Transverse colon (tissue), 4 donors: ENCODE results near the gene ZNF496.

ENCODE experiments used
- POLR2A ChIP-seq: fragments of 450-650 bp; IDR thresholded peaks from one replicate; pipeline ENCODE4 v1.6.1; 2016; ENCODE audit warnings: antibody characterized with exemption, mild to moderate bottlenecking, moderate library complexity
- POLR2AphosphoS5 ChIP-seq, 3 donors: sonication (generic); formaldehyde crosslinking; IDR thresholded peaks; one replicate each; pipeline ENCODE4 v1.6.1; 2016; ENCODE audit warnings: antibody characterized with exemption in 3 of 3
- TF ChIP-seq, protein P1 (sequence below), 5 experiments: fragments of 200-600 bp in 3 of 5; fragments of 450-650 bp in 2 of 5; sonication (generic) in 3 of 5; IDR thresholded peaks; 1 replicate in 2 of 5; 2 replicates in 3 of 5; pipeline ENCODE4 v1.5.1; 2016 to 2017; ENCODE audit warnings: antibody characterized with exemption in 5 of 5, inconsistent platforms in 3 of 5, mild to moderate bottlenecking in 2 of 5, moderate library complexity in 1 of 5

DNA sequence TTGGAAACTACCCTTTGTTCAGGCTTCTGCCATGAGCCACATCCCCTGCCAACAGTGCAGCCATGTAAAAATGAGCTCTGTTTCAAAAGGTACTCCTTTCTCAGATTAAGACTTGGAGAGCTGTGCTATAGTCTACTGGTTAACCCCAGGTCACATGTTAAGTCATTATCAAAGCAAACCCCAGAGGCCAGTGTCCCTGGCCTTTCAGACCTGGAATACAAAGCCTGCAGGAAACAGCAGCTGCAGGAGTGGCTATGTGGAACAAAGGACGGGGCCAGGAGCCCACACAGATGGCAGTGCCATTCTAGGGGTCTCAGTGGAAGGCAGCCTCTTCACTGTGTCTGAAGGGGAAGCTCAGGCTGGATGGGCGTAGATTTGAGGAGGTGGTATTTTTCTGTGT is 6.7 kb downstream of the ZNF496 start:
- TF ChIP-seq, protein P1, sequence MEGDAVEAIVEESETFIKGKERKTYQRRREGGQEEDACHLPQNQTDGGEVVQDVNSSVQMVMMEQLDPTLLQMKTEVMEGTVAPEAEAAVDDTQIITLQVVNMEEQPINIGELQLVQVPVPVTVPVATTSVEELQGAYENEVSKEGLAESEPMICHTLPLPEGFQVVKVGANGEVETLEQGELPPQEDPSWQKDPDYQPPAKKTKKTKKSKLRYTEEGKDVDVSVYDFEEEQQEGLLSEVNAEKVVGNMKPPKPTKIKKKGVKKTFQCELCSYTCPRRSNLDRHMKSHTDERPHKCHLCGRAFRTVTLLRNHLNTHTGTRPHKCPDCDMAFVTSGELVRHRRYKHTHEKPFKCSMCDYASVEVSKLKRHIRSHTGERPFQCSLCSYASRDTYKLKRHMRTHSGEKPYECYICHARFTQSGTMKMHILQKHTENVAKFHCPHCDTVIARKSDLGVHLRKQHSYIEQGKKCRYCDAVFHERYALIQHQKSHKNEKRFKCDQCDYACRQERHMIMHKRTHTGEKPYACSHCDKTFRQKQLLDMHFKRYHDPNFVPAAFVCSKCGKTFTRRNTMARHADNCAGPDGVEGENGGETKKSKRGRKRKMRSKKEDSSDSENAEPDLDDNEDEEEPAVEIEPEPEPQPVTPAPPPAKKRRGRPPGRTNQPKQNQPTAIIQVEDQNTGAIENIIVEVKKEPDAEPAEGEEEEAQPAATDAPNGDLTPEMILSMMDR (IDR thresholded peaks at IDR 0.05): no peak
- TF ChIP-seq POLR2AphosphoS5 (IDR thresholded peaks at IDR 0.05) (no peak), POLR2A (no peak)
